A549 treated with Hydrocortisone at 1 μM for 4 hours (cell line): ENCODE measurements around the gene ZMIZ1. TPM values are rescaled to one million over a fixed set of nuclear protein-coding genes. Genes with fewer than 3 reads are reported as not detected.

Experiments used
- total RNA-seq: library from RNA; stranded (reverse); fragments of 200-300 nt; extraction: Qiagen RNA extraction; gene quantifications from 5 replicates; pipeline ENCODE4 v1.2.3, GENCODE V29; 2022

Gene ZMIZ1
- total RNA-seq: 31.4 to 46.3 TPM (median 40.4 TPM) in 5 replicates

GRCh38 chr10:79068562-79069324, at the start of gene ZMIZ1:
ZMIZ1 (plus strand) TSS chr10:79068966; CDS start chr10:79201633, 132,667 bp downstream.

GRCh38 chr10:79347226-79347893, 278.6 kb downstream of the ZMIZ1 start, which contains the start of gene PPIF:
PPIF (plus strand) TSS chr10:79347469; CDS start chr10:79347549, 80 bp downstream.

